HG02759 (cell line): ENCODE data around the gene MAML2.

Experiments used
- ATAC-seq: cut with Tn5 transposase; IDR thresholded peaks from one replicate; pipeline ENCODE4 v1.9.1; 2021; ENCODE audit warnings: mild to moderate bottlenecking, moderate library complexity; ENCODE audit not compliant: unreplicated experiment

The MAML2 gene

DNA sequence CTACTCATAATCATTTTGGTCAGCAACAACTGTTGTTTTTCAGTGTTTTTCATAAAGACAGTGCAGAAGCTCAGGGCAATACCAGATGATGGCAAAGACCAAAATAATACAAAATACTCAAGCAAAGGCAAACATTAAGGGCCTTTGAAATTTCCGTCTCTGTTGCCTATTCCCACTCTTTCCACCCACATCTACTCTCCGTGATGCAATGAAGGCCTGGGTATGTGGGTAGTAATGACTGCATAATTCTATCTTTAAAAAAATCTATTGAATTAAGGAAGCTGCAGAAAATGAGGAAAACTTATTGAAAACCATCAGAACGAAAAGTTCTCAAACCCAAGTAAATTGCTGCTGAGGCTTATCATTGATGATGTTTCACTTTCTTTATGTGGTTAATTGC lies 203.3 kb downstream of the MAML2 start:
- no peak for ATAC-seq

DNA sequence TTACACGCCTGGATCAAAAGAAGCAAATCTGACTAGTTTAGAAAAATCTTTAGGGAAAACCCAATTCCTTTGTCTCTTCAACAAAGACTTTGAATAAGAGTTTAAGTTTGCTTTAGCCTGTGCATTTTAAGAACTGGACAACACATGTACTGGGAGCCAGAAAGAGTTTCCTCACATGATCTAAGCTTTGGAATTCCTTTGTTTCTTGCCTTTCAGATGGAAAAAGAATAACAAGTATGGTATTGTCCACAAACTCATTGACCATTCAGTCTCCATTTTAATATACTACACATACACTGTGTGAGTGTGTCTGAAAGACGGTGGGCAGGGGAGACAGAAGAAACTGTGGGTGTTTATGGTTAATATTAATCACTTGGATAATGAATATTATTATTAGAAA lies 205.6 kb downstream of the MAML2 start:
- ATAC-seq: no peak

DNA sequence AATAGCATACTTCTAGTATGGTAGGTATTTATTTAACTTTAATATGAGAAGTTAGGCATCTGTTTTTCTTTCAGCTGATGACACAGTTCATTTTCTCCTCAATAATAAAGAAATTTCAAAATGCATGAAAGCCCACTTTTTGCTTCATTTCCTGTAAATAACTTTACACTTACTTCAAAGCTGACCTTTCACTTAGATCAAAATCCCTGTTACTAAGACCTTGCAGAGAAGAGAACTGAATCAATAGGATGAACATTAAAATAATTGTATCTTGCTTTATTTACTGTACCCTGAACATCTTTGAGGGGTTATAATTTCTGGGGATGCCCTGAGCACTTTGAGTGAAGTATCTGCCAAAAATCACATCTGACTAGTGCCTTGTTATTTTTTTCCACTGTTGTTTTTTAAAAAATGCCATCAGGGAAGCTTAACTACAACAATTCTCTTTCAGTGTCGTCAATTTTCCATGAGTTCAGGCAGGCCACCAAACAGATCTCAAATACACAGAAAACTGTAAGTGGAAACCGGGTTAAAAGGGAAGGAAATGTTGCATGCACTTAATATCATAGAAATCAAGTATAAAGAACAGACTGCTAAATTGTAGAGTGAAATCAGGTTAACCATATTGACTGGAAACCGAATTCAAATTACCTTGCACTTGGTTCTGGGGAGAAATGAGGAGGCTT lies 206.2 kb downstream of the MAML2 start:
- ATAC-seq: no peak

DNA sequence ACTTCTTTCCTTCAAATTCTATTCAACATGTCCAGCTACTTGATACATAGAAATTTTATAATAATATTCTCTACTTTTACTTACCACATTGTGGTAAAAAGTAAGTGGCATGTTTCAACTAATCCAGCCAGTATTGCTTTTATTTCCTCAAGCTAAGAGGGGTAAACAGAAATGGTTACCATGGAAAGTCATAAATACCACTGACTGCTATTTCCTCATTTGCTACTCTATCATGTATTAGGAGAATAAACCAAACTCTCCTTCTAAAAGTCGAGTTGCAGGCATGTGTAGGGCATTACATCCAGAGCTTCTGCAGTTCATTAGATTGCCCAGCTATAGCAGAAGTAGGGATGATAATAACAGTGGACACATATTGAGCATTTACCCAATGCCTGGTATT lies 208.4 kb downstream of the MAML2 start:
- no peak for ATAC-seq

DNA sequence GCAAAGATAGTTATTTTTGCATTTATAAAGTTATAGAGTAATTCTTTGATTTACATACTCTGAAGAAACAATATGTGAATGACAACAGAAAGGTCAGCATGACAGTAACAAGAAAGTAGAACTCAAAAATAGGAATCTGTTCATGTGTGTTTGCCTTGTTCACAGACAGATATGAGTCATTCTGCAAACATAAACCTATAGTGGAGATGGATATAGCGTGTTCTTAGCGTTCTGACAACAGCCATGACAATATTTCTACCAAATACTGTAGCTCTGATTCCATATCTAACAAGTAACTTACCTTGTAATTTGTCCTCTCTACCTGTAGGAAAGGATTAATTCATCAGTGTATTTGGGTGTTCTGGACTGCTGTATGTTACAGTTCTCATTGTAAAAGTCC lies 210.6 kb downstream of the MAML2 start:
- ATAC-seq: peak; percentile 41

DNA sequence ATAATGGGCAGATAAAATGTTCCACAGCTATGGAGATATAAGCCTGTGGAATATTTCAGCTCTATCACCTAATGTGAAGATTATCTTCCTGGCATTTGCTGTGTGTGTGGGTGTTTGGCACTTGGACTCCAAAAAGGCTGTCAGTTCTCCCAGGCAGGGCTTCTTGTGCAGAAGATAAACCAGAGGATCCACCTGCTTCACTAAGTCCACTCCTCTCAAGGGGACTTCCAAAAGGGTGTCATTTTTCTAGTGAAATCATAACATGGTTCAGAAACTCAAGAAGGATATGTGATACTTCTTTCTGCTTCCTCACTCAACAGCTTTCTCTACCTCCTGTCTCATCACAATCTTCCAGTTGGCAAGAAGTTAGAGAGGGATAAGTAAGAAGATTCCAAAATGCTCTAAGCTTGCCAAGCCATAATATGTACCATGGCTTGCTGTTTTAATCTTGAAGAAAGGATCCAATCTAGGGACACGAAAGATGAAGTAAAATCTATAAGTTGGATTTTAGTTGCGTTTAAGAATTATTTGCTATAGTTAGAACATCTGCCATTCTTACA lies 212.9 kb downstream of the MAML2 start:
- no peak for ATAC-seq

DNA sequence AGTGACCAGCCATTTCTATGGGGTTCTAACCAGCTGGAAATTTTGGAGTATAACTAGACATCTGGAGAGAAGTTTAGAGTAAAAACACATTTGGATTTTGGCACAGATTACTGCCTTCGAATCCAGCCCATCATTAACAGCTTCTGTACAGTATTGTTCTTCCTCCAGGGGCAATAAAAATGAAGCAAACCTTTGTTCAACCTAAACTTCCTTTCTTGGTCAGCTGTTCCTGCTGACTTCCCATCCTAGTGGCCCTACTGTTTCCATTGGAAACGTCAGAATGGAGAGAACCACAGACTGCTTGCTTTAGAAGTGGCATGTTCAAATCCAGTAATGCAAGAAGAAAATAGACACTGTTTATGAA lies 215.4 kb downstream of the MAML2 start:
- ATAC-seq: no peak

DNA sequence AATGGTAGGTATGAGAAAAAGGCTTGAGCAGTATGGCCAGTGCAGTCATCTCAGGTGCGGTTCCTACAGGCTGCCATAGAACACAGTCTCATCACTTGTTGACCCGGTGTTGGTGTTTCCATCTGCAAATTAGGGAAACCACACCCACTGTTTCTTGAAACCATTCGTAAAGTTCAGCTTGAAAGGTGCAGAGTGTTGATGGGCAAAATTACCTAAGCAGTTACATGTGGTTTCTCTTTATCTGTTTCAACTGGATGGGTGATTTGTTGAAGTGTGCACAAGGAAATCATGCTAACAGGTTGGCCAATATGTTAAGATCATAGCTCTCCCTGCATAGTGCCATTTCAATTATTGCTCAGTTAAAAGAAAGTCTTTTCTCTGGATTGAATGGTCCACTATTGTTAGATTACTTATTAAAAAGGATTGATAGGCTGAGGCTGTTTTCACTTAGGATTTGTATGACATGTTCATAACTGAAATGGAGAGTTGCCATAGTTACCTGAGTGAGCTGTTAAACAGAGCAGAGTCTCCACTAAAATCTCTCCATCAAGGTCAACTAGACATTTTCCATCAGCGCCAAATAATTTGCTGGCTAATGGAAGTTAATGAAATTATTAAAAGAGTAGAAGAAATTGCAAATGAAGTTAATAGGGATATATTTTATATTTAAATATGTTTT lies 215.9 kb downstream of the MAML2 start:
- no peak for ATAC-seq

DNA sequence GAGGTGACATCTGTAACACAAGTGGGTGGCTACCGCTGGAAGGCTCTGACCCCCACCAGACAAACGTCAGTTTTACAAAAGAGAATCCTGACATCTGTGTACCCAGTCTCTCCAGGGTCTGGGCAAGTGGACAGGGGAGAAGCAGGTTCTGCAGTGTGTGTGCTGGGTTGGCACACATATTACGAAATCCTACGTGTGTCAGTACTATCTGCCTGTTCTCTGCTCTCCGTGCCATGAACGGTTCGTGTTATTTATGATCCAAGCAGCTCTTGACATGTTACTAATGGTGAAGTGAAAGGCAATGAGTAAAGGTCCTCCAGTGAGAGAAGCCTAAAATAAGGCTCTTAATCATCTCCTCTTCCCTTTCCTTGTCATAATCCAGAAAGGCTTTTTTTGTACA lies 217.6 kb downstream of the MAML2 start:
- ATAC-seq: no peak

DNA sequence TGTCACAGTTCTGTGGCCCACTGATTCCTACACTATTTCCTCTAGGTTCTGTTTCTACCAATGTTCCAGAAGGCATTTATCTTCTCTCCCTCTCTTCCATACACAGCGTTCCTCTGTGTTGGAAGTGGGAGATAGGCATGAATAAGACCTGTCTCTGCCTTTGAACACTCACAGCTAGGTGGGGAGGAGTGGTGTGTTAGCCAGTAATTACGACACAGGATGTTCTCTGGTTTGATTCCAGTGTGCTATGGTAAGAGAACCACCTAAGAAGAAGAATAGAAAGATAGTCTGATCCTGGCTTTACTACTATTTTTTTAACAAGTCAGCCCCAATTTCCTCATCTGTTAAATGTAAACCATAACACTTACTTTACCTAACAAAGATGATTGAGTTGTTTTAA lies 218.8 kb downstream of the MAML2 start:
- no peak for ATAC-seq

DNA sequence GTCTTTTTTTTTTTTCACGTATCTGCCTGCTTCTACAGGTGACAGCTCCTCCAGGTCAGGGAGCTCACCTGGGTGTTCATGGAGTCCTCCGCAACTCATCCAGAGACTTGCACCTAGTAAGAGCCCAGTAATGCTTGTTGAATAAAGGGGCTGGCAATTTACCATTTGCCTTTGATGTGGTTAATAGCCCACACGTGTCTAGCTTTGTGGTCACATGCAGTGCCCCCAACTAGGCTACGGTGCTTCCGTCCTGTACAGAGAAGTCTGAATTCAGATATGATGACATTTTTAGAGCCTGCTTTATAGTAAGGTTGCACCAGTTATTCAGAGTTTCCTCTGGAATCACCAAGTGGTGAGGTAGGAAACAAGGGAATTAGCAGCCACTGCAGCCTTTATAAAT lies 219.7 kb downstream of the MAML2 start:
- no peak for ATAC-seq

DNA sequence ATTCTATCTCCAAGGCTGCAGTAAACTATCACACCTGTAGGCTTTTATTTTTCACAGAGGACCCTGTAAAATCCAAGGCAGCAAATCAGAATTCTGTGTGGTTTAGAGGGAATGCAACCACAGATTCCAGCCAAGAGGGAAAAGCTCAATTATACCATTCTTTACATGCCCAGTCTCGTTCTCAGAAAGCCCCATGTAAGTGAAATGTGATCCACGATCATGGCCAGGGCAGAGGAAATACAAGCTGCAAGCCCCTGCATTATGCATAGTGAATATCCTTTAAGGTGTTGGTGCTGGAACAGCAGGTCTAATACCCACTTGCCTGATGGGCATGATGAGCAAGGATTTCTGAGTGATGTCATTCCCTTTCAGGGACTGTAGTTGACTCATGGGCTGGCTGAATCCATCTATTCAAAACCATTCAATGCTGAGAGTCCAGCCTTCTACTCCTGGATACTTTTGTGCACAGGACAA lies 220.4 kb downstream of the MAML2 start:
- ATAC-seq: no peak

DNA sequence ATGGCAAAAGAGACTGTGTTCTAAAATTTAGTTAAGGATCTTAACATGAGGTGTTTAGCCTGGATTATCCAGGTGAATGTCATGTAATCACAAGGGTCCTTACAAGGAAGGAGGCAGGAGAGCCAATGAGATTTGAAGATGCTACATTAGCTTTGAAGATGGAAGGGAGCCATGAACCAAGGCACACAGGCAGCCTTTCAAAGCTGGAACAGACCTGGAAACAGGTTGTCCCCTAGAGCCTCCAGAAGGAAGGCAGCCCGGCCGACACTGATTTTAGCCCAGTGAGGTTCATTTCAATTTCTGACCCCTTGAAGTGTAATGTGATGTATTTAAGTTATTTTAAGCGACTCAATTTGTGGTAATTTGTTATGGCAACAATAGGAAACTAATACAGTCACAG lies 223.8 kb downstream of the MAML2 start:
- no peak for ATAC-seq

DNA sequence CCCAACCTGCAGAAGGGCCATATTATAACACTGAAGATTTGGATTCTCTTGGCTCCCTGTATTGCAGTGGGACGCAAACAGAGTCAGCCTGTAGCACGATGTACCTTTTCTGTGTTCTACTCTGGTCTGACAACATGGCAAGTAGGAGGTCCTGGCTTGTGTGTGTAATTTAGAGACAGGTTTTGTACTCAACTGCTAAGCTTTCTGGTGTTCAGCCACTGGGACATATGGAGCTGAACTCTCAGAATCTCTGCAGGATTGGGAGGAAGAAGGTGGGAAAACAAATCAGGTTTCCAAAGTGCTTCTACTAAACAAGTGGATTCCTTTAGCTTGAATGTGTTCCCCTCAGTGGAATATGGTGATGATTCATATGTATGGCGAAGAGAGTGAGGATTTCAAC lies 226.6 kb downstream of the MAML2 start:
- no peak for ATAC-seq

DNA sequence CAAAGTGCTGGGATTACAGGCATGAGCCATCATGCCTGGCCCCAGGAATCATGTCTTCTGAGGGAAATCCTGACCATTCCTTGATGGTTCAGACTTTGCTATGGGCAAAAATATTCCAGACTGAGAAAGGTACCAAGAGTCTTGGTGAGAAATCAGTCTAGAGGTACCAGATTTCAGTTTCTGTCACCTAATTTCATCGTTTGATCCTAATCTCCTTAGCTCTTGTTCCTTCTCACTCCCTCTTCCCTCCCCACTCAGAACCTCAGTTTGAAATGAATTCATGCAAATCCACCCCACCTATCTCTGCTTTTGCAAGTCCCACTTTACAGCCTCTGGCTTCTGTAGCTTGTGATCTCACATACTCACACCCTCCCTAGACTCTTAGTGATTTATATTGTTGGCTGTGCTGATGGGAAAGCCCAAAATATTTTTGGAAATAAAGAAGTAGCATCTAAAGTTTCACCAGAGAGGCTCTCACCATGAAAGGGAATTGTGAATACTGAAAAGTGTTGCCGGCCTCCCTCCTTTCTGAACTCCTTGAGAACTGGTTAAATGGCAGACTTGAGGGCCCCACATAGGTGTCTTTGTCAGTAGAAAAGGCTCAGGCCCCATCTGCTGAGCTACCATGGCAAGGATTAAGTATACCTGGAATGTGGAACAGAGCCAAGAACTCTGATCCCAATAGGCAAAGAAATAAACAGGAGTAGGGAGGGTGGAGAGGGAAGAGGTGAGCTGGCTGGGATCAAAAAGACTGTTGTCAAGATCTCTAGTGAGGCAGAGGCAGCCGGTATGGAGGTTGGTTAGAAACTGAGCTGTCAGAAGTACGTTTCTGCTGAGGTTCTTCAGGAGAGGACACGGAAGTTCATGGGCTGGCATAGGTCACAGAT lies 228.6 kb downstream of the MAML2 start:
- ATAC-seq: no peak

DNA sequence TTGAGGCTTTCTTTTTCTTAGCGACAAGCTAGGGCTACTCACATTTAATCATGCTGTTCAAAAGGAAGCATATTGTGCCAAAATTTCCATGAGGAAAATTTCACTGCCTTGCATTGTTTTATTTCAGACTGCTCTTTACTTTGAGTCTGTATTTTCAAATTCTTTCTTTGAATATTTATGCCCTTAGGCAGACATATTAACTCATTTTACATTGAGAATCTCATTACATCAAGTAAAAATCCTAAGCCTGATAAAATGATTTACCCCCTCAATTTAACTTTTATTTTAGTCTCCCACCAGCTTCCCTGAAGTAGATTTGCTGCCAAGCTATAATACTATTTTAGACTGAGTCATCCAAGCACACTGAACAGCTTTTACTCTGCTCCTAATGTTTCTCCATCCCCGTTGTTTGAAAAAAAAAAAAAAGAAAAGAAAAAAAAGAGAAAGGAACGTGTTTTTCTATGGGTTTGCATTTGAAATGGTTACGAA lies 229.8 kb downstream of the MAML2 start:
- no peak for ATAC-seq

DNA sequence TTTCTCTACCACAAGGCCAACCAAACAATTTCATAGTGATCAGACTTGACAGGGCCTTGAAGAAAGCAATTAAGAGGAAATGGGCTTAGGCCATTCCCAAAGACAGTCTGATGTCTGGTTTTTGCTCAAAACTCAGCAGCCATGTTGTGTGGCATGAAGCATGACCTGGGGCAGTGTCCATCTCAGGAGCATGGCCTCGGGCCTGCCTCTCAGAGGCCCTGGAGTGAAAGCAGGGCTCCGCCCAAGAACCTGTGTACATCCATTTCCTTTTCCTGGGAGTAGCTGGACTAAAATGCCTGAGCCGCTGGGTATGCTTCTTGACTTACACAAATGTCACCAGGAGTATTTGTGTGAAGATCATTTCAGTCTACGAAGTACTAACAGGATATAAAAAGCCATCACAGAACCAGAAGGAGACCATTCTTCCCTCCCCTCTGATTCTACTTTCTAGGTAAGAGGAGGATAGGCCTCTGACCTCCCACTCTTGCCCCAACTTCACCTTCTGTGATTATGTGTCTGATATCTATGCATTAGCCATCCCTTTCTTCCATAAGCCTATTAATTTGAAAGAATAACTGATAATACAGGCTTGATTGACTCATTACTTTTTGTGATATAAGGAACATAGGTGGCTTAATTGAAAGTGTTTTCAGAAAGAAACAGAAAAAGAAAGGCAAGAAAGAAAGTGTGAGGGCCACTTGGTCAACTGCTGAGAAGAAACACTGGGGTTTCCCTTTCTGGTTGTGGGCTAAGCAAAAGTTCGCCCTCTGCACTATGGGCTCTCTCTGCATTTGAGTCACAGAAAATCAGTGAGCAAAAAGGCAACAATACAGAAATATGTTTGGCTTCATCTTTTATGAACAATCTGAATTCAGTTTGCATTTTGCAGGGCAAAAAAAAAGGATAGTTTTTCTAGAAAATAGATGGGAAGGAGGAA lies 230.5 kb downstream of the MAML2 start:
- ATAC-seq: peak; percentile 94

DNA sequence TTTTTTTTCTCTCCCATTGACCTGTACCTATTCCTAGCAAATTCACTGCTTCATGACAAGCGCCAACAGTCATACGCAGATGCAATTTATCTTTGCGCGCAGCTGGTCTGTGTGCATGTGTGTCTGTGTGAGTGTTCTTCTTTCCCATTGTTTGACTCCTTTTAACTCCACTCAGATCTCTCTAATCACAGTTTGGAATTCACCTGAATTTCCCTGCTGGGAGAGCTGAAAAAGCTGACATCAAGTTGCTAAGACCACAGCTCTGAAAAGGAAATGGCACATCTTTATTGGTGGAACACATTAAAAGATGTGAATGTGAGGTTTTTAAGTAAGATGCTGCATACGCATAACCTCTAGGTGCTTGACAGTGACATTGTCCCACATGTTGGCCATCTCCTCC lies 231.7 kb downstream of the MAML2 start:
- no peak for ATAC-seq

DNA sequence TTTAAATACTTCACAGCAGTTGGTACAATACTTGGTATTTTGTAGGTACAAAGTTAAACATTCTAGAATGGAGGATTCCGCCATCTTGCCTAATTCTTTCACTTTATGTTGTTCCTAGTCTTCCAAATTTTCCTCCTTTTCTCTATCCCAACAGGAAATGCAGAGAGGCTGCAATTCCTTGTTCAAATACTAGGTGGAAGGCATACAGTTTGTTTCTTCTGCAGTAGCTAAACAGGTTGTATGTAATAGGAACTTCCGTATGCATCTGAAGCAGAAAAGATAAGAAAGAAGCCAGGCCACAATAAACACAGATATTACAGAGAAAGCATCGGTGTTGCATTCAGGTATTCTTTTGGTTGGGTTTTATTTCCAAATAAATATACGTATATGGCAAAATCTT lies 232.7 kb downstream of the MAML2 start:
- ATAC-seq: no peak

DNA sequence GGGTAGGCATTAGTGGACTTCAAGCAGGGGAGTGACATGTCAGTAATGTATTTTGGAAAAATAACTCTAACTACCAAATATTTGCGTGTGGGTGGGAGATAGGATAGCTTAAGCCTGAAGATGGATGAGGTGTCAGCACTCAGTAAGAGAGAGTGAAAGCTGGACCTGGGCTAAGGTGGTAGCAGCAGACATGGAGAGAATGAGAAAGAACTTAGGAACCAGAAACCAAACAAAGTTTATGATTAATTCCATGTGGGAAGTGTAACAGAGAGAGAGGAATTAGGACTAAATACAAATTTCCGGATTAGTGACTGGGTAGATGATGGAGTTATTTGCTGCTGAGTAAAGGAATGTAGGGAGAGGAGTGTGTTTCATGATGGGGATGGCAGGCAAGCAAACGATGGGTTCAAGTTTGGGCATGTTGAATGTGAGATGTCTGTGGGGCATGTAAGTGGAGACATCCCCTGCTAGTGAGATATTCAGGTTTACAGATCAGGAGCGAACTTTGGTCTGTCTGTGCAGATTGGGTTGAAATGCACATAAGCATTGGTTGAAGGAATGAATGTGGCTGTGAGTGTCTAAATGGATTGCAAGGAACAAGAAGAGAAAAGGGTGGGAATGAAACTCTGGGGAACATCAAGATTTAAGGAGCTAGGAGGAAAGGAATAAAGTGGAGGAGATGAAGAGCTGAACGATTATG lies 233.5 kb downstream of the MAML2 start:
- ATAC-seq: no peak
